Astrocyte (in vitro differentiated cells and primary cell): ENCODE measurements around the gene PTCRA.

Experiments
- EZH2 ChIP-seq: IDR thresholded peaks from 2 replicates; pipeline ENCODE4 v1.6.1; 2012; ENCODE audit warnings: mild to moderate bottlenecking, low read length, inconsistent platforms; ENCODE audit not compliant: insufficient read depth
- TF ChIP-seq, protein P1 (sequence below): IDR thresholded peaks from 2 replicates; pipeline ENCODE4 v1.5.1; 2011; ENCODE audit warnings: low read depth, mild to moderate bottlenecking, inconsistent platforms, low read length, moderate library complexity; ENCODE audit not compliant: insufficient read depth

- TF ChIP-seq, protein P1, sequence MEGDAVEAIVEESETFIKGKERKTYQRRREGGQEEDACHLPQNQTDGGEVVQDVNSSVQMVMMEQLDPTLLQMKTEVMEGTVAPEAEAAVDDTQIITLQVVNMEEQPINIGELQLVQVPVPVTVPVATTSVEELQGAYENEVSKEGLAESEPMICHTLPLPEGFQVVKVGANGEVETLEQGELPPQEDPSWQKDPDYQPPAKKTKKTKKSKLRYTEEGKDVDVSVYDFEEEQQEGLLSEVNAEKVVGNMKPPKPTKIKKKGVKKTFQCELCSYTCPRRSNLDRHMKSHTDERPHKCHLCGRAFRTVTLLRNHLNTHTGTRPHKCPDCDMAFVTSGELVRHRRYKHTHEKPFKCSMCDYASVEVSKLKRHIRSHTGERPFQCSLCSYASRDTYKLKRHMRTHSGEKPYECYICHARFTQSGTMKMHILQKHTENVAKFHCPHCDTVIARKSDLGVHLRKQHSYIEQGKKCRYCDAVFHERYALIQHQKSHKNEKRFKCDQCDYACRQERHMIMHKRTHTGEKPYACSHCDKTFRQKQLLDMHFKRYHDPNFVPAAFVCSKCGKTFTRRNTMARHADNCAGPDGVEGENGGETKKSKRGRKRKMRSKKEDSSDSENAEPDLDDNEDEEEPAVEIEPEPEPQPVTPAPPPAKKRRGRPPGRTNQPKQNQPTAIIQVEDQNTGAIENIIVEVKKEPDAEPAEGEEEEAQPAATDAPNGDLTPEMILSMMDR, result no peak
- TF ChIP-seq EZH2, result no peak
Measured at GRCh38 chr6:42942444-42942843, 26.6 kb downstream of the PTCRA start.
